ENCODE measurements around the gene MLLT3. TPM values are rescaled to one million over a fixed set of nuclear protein-coding genes. Genes with fewer than 3 reads are reported as not detected.

MLLT3 gene
- total and polyA plus RNA-seq, 2 experiments from 2014 or later: 40.0 to 58.3 TPM

- TF ChIP-seq, protein P1, sequence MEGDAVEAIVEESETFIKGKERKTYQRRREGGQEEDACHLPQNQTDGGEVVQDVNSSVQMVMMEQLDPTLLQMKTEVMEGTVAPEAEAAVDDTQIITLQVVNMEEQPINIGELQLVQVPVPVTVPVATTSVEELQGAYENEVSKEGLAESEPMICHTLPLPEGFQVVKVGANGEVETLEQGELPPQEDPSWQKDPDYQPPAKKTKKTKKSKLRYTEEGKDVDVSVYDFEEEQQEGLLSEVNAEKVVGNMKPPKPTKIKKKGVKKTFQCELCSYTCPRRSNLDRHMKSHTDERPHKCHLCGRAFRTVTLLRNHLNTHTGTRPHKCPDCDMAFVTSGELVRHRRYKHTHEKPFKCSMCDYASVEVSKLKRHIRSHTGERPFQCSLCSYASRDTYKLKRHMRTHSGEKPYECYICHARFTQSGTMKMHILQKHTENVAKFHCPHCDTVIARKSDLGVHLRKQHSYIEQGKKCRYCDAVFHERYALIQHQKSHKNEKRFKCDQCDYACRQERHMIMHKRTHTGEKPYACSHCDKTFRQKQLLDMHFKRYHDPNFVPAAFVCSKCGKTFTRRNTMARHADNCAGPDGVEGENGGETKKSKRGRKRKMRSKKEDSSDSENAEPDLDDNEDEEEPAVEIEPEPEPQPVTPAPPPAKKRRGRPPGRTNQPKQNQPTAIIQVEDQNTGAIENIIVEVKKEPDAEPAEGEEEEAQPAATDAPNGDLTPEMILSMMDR (IDR thresholded peaks at IDR 0.05; ENCODE audit: low read depth, low read length): no peak
- H3K27ac ChIP-seq: no peak overlapping the region
- DNase-seq (ENCODE audit: low read depth in 1 of 2, low spot score in 1 of 2): no peak
- H3K27me3 ChIP-seq: no peaks in the 10 kb centered on the region
- H3K4me1 ChIP-seq (ENCODE audit: low read depth): peaks cover 52% of the 10 kb centered on the region
- no peak overlapping the region for H3K4me3 ChIP-seq
- no peaks in the 10 kb centered on the region for H3K9me3 ChIP-seq (ENCODE audit: low read depth)
- no peaks in the 10 kb centered on the region for H3K36me3 ChIP-seq
These were observed 268.2 kb downstream of the MLLT3 start for GRCh38 chr9:20353931-20354652.

- Histone ChIP-seq H3K4me1 (ENCODE audit: low read depth) (peaks cover 52% of the 10 kb centered on the region), H3K27me3 (no peaks in the 10 kb centered on the region), H3K36me3 (peaks cover 4% of the 10 kb centered on the region), H3K4me3 (no peak overlapping the region), H3K27ac (no peak overlapping the region), H3K9me3 (ENCODE audit: low read depth) (no peaks in the 10 kb centered on the region)
- TF ChIP-seq, protein P1 (IDR thresholded peaks at IDR 0.05; ENCODE audit: low read depth, low read length): no peak
- no peak for DNase-seq (ENCODE audit: low read depth in 1 of 2, low spot score in 1 of 2)
These were observed 268.8 kb downstream of the MLLT3 start for GRCh38 chr9:20353524-20353923.

DNA sequence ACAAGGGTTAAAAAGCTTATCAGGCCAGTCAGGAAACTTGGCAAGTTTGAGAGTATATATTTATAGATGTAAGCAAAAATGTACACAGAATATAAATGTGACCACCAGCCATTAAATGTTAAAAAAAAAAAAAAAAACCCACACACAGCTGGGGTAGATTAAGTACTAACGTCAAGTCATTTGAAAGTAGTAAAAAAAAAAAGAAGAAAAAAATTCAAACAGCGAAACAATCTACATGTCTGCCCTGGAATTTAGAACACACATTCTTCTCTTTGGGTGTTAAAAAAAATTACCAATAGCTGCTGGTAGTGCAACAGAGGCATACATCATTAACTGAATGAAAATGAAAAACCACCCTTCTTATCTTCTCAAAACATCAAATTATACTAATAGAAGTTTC lies 269.7 kb downstream of the MLLT3 start:
- Histone ChIP-seq H3K27me3 (no peaks in the 10 kb centered on the region), H3K36me3 (peaks cover 5% of the 10 kb centered on the region), H3K27ac (no peak overlapping the region), H3K4me3 (no peak overlapping the region), H3K4me1 (ENCODE audit: low read depth) (peaks cover 44% of the 10 kb centered on the region), H3K9me3 (ENCODE audit: low read depth) (no peaks in the 10 kb centered on the region)
- no peak for DNase-seq (ENCODE audit: low read depth in 1 of 2, low spot score in 1 of 2)
- TF ChIP-seq, protein P1 (IDR thresholded peaks at IDR 0.05; ENCODE audit: low read depth, low read length): no peak

DNA sequence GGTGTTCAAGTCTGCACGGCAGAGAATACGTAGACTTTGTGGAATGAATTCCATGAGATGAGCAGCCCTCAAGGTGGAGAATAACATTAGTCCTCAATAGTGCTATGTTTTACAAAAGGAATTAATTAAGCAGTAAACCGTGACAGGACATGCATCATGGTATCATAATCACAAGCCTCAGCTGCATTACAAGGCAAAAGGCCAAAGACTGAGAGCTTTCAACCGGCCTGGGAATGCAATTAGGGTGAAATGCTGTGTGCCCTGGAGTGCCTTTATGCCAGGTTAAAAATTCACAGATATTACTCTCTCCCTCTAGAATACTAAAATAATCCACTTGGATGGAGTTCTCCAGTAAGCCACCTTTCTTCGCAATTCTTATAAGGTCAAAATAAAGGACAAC lies 270.6 kb downstream of the MLLT3 start:
- no peak overlapping the region for H3K27ac ChIP-seq
- TF ChIP-seq, protein P1 (IDR thresholded peaks at IDR 0.05; ENCODE audit: low read depth, low read length): no peak

GRCh38 chr9:20349568-20349967 lies 272.7 kb downstream of the MLLT3 start:
- no peak for DNase-seq (ENCODE audit: low read depth in 1 of 2, low spot score in 1 of 2)
- Histone ChIP-seq H3K4me3 (no peak overlapping the region), H3K36me3 (peaks cover 16% of the 10 kb centered on the region), H3K27me3 (no peaks in the 10 kb centered on the region), H3K9me3 (ENCODE audit: low read depth) (no peaks in the 10 kb centered on the region), H3K4me1 (ENCODE audit: low read depth) (peaks cover 15% of the 10 kb centered on the region), H3K27ac (no peak overlapping the region)
- TF ChIP-seq, protein P1 (IDR thresholded peaks at IDR 0.05; ENCODE audit: low read depth, low read length): no peak

More for the DNA sequence above, 270.6 kb downstream of the MLLT3 start:
- no peak overlapping the region for H3K4me3 ChIP-seq
- H3K36me3 ChIP-seq: peaks cover 5% of the 10 kb centered on the region
- no peaks in the 10 kb centered on the region for H3K9me3 ChIP-seq (ENCODE audit: low read depth)
- no peaks in the 10 kb centered on the region for H3K27me3 ChIP-seq
- peaks cover 35% of the 10 kb centered on the region for H3K4me1 ChIP-seq (ENCODE audit: low read depth)
- no peak for DNase-seq (ENCODE audit: low read depth in 1 of 2, low spot score in 1 of 2)
